ENCODE data around the gene C1orf87.

The C1orf87 gene, protein sequence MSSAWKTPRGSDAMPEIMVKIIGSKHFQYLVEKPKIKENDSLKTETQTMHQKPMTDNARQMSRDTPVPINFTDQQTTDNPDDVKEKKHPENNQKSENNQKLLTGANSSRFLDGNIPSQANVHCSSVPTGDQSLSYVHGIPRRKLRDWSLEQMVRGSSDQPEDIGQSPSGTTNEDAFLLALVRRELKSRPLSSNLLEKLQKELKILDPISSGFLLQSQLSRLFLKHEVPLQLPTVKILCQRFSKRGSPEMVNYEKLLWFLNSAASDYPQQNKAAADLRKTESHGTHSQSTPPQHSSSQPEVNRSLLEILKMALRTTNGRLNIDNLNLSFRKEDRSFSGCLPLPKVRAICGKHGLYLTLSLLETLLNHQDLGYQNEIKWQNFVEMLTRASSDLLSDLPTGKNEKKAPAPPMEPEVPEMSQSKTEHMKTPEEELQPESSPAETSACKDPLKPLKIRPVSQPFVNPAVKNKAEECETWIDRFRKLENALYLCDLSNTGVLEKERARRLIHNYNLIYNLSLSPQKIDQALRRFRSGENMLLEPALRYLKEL

DNA sequence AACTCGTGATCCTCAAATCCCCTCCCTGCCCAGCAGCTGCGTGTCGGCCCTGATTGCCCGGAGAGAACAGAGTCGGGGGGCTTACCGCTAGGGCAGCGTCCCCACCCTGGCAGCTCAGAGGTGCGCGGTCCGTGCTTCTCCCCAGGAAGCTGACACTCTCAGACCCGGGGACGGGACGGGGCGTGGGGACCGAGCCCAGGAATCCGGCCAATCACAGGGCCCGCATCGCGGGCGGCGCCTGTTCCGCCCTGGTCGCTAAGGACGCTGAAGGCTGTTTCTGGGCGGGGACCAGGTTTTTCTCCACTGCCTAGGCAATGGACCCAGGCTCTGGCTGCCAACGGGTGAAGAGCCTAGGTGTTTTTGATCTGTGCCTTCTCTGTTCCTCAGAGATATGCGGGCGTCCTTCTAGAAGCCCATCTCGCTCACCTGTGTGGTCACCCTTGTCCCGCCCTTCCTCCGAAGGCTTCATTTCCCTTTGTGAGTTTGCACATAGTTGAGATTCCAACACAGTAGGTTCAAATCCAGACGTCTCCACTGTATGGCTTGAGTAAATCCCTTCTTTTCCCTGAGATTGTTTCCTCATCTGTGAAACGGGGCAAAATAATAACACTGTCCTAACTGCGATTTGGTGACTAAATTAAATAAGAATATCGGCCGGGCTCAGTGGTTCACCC is at the start of gene C1orf87:
Gene C1orf87 (minus strand): TSS at position 166 of the 674 bp plus-strand sequence. CDS start 1,127 bp downstream, outside the sequence.
- no peak for DNase-seq

- DNase-seq, result no peak
Measured at GRCh38 chr1:60118085-60118484, 44.5 kb upstream of the C1orf87 start.

- no peak for DNase-seq
Measured at GRCh38 chr1:60114745-60115318, 41.3 kb upstream of the C1orf87 start.

DNA sequence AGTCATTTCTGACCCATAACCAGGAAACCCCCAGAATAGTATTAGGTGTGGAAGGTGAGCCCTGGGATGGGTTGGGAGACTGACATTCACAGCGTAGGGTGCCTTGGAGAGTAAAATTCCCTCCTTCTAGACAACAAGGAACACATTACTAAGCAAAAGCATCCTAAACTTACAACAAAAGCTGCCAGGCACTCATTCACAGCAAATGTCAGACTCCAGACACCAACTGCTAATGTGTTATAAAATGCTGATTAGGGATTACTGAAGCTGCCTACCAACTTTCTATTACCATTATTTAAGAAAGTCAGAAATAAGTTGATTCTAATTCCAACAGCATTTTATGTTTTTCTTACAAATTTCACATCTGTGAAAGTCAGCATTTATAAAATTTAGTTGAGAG is 40.0 kb upstream of the C1orf87 start:
- DNase-seq, result no peak

GRCh38 chr1:60113028-60113427 is 39.5 kb upstream of the C1orf87 start:
- DNase-seq, result no peak

- DNase-seq, result no peak
Measured at GRCh38 chr1:60111716-60112115, 38.1 kb upstream of the C1orf87 start.

- no peak for DNase-seq
Measured at GRCh38 chr1:60111118-60111517, 37.5 kb upstream of the C1orf87 start.

- DNase-seq, result peak; percentile 60
Measured at GRCh38 chr1:60108196-60108595, 34.6 kb upstream of the C1orf87 start.

- no peak for DNase-seq
Measured at GRCh38 chr1:60103186-60103585, 29.6 kb upstream of the C1orf87 start.

DNA sequence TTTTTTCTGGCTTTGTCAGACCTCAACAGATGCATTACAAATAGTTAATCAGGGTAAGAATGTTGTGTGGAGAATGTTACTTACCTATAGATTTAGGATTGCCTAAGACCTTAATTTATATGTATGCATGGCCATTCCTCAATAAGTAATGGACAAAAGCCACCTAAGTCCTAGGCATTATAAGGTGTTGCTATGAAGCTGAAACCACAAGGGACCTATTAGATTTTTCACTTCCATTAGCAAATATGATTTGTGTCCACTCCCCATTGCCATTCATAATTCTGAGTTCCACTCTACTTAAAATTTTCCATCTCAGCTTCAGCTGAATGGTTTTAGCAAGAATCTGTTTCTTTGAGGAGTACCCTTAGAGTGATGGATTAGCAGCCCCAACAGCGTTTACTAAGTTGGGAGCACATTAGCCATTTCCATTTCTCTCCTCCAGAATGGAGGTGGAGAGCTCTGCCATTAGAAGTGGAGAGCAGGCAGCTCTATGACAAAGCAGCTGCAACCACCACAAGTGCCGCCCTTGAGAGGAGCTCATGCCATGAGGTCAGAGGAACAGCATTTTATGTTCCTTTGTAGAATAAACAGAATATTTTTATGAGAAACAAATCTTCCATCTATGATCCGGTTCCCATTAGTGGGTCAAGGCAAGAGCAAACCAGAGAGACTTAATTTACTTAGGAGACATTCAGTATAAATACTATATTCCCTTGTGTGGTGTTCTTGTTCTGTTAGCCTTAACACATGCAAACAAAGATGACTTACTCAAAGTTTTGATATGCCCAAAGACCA is 28.9 kb upstream of the C1orf87 start:
- peak; percentile 90 for DNase-seq

- no peak for DNase-seq
Measured at GRCh38 chr1:60101516-60101915, 27.9 kb upstream of the C1orf87 start.

DNA sequence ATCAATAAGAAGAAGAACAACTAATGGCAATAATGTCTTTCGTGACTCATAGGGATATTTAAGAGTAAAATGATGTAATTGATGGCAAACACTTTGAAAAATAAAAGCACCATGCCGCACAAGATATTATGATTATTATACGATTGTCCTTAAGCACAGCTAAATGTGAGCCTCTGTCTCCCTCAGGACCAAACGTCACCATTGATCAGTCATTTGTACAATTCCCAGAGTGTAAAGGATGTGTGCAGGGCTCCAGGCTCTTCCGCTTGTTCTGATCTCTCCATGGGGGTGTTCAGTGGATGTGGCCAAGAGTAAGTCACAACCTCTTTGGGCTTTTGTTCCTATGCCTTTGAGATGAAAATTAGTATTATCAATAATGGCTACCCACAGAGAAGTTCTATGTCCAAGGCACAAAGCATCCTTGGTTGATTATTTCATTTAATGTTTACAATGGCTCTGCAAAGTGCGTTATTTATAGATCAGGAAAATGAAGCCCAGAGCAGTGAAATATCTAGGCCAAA is 17.7 kb upstream of the C1orf87 start:
- no peak for DNase-seq

DNA sequence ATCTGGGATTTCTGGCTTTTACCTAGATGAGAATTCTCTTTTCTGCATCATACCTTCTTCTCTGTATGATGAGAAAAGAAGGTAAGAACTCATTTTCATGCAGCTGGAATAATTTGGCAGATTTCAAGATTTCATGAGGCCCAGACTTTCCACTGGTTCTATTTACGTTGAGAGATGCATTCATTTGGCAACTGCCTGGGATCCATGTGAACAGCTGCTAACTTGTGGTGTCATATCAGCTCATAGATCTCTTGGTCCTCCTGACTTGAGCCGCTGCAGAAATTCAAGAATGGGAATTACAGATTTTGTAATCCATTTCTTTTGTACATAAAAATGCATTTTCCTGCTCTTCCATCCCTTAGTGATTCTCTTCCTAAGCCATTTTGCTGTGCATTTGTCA is 17.1 kb upstream of the C1orf87 start:
- no peak for DNase-seq

- no peak for DNase-seq
Measured at GRCh38 chr1:60088620-60089155, 15.1 kb upstream of the C1orf87 start.

- DNase-seq, result no peak
Measured at GRCh38 chr1:60087681-60088080, 14.1 kb upstream of the C1orf87 start.

DNA sequence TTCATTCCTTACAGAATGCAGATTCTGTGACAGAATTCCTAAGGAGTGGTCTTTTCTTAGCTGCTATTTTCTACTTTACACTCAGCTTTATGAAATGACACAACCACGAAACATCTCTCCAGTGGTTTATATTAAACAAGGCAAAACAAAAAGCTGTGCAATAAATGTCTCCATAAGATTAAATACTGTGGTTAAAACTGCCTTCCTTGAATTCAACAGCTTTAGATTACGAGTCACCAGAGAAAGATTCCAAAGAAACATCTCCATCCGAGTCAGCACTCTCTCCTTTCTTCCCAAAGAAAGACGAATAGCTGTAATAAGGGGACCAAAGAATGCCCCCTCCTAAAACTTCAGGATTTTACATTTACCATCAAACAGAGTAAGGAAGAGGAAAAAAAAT is 4.6 kb upstream of the C1orf87 start:
- no peak for DNase-seq

GRCh38 chr1:60071296-60071695 is 2.3 kb downstream of the C1orf87 start:
- DNase-seq, result no peak

GRCh38 chr1:60069691-60070090 is 3.9 kb downstream of the C1orf87 start:
- DNase-seq, result no peak

- no peak for DNase-seq
Measured at GRCh38 chr1:60068393-60069045, 5.1 kb downstream of the C1orf87 start.

- DNase-seq, result no peak
Measured at GRCh38 chr1:60066001-60066400, 7.6 kb downstream of the C1orf87 start.

DNA sequence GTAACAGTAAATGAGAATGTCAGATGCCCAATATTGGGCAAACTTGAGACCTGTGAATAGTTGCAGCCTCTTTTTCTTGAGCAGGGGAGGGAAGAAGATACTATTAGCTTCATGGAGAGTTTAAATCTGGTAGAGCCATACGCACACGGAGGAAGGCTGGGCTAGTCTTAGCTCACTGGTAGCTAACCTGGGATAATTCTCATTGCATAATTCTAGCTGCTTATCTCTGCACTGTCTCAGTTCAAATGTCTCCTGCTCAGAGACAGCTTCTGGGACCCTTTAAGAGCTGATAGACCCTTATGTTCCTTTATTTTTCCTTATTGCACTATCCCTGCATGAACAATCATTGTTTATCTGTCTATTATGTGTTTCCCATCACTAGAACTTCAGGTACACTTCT is 8.4 kb downstream of the C1orf87 start:
- no peak for DNase-seq

- no peak for DNase-seq
Measured at GRCh38 chr1:60063561-60063960, 10.0 kb downstream of the C1orf87 start.
